Fibroblast of skin of left quadriceps (primary cell): ENCODE results near the gene USP21.
A peak's percentile ranks its signal among the peaks of the same experiment; 100 is the strongest.

Experiments
- DNase-seq, 2 experiments: peaks; one replicate each; pipeline ENCODE4 v3.0.0-alpha.2; 2013; ENCODE audit warnings: low read depth in 2 of 2

The USP21 gene

GRCh38 chr1:161193561-161194235, 34.4 kb downstream of the USP21 start:
- DNase-seq, result no peak

- no peak for DNase-seq
Measured at GRCh38 chr1:161195171-161195570, 35.9 kb downstream of the USP21 start.

- DNase-seq, result no peak
Measured at GRCh38 chr1:161196111-161196510, 36.8 kb downstream of the USP21 start.

- peak; percentile 85 to 87 for DNase-seq
Measured at GRCh38 chr1:161196521-161197451, 37.5 kb downstream of the USP21 start.

- no peak for DNase-seq
Measured at GRCh38 chr1:161197560-161198193, 38.4 kb downstream of the USP21 start.

GRCh38 chr1:161198194-161198896, 39.0 kb downstream of the USP21 start:
- DNase-seq, result no peak

GRCh38 chr1:161198897-161199431, 39.7 kb downstream of the USP21 start, which contains the start of gene ADAMTS4:
ADAMTS4 (minus strand) TSS chr1:161199054; CDS start chr1:161198627, 427 bp downstream.
- DNase-seq, result peak; percentile 90 to 91

- DNase-seq, result no peak
Measured at GRCh38 chr1:161199506-161200139, 40.3 kb downstream of the USP21 start.

- no peak for DNase-seq
Measured at GRCh38 chr1:161200421-161200991, 41.2 kb downstream of the USP21 start.

- DNase-seq, result no peak
Measured at GRCh38 chr1:161200992-161201835, 41.9 kb downstream of the USP21 start.

- DNase-seq, result peak; percentile 98
Measured at GRCh38 chr1:161201836-161202712, 42.8 kb downstream of the USP21 start, which contains the start of gene NDUFS2. NDUFS2 (plus strand) TSS chr1:161202367; CDS start chr1:161202386, 19 bp downstream.

GRCh38 chr1:161206411-161207140, 47.3 kb downstream of the USP21 start:
- no peak for DNase-seq

- DNase-seq, result no peak
Measured at GRCh38 chr1:161207173-161207572, 47.9 kb downstream of the USP21 start.

- no peak for DNase-seq
Measured at GRCh38 chr1:161209790-161210409, 50.6 kb downstream of the USP21 start.

- DNase-seq, result no peak
Measured at GRCh38 chr1:161214369-161214768, 55.1 kb downstream of the USP21 start.

- DNase-seq, result no peak
Measured at GRCh38 chr1:161215076-161215475, 55.8 kb downstream of the USP21 start, which contains the start of gene FCER1G. FCER1G (plus strand) TSS chr1:161215295; CDS start chr1:161215322, 27 bp downstream.
